SK-N-SH (cell line): ENCODE data around the gene DPP4. TPM values are rescaled to one million over a fixed set of nuclear protein-coding genes. Genes with fewer than 3 reads are reported as not detected.
A peak's percentile ranks its signal among the peaks of the same experiment; 100 is the strongest.
"Not testable (repeated sequence)": the region's sequence is repeated elsewhere in the genome, so short reads cannot be mapped to it uniquely, and the experiment has no call there.

Experiments used
- CTCF ChIA-PET: fragments of 300-600, 350-600 bp; formaldehyde crosslinking; extraction: SDS; loops from one replicate; lab custom pipeline; 2021; lab: Yijun Ruan, JAX
- POLR2A ChIA-PET: fragments of 350-600 bp; sonication (Branson Sonifier 250); formaldehyde crosslinking; extraction: SDS; loops from one replicate; lab custom pipeline; 2020; ENCODE audit warnings: antibody characterized with exemption, inconsistent platforms; lab: Yijun Ruan, JAX
- DNase-seq: peaks from one replicate; pipeline ENCODE4 v3.0.0; 2012
- H2AFZ ChIP-seq: fragments of 200-600 bp; sonication (generic); 2 replicates; pipeline ENCODE4 v1.8.1; 2016; ENCODE audit warnings: antibody characterized with exemption, mild to moderate bottlenecking, low read depth
- H3F3A ChIP-seq: fragments of 200-600 bp; sonication (generic); replicated peaks from 2 replicates; pipeline ENCODE3; 2016; ENCODE audit warnings: antibody characterized with exemption, mild to moderate bottlenecking; ENCODE audit not compliant: insufficient read depth
- H3K27ac ChIP-seq, 2 experiments: fragments of 200-500 bp in 1 of 2; fragments of 200-600 bp in 1 of 2; sonication (Bioruptor generic) in 1 of 2; sonication (generic), shearing (Covaris generic) in 1 of 2; 2 replicates each; pipeline versions ENCODE4 v1.5.1 to v1.6.1; 2014 to 2016; ENCODE audit warnings: low read depth in 2 of 2, inconsistent platforms in 1 of 2, low read length in 1 of 2, mild to moderate bottlenecking in 1 of 2, mixed read lengths in 1 of 2
- H3K27me3 ChIP-seq: fragments of 200-600 bp; sonication (generic), shearing (Covaris generic); 2 replicates; pipeline ENCODE4 v1.6.1; 2016; ENCODE audit warnings: mixed run types; ENCODE audit not compliant: insufficient read depth
- H3K36me3 ChIP-seq, 2 experiments: fragments of 200-500 bp in 1 of 2; fragments of 200-600 bp in 1 of 2; sonication (Bioruptor generic) in 1 of 2; sonication (generic) in 1 of 2; replicated peaks in 1 of 2; 2 replicates each; pipeline versions ENCODE3 to v1.5.1; 2014 to 2016; ENCODE audit warnings: low read length in 1 of 2, mild to moderate bottlenecking in 1 of 2; ENCODE audit not compliant: insufficient read depth in 2 of 2, control insufficient read depth in 1 of 2
- H3K4me1 ChIP-seq, 2 experiments: fragments of 200-500 bp in 1 of 2; fragments of 200-600 bp in 1 of 2; sonication (Bioruptor generic) in 1 of 2; sonication (generic), shearing (Covaris generic) in 1 of 2; 2 replicates each; pipeline versions ENCODE4 v1.5.1 to v1.6.1; 2014 to 2016; ENCODE audit warnings: low read depth in 1 of 2, low read length in 1 of 2, mixed run types in 1 of 2; ENCODE audit not compliant: insufficient read depth in 2 of 2, control insufficient read depth in 1 of 2
- H3K4me2 ChIP-seq: fragments of 200-600 bp; sonication (generic), shearing (Covaris generic); 2 replicates; pipeline ENCODE4 v1.6.1; 2017; ENCODE audit warnings: mixed run types
- H3K4me3 ChIP-seq, 2 experiments: fragments of 200-500 bp in 1 of 2; fragments of 200-600 bp in 1 of 2; sonication (Bioruptor generic) in 1 of 2; sonication (generic), shearing (Covaris generic) in 1 of 2; 2 replicates each; pipeline versions ENCODE4 v1.5.1 to v1.8.1; 2014 to 2016; ENCODE audit warnings: low read depth in 2 of 2, inconsistent platforms in 1 of 2, low read length in 1 of 2, mild to moderate bottlenecking in 1 of 2, mixed read lengths in 1 of 2, moderate library complexity in 1 of 2
- H3K79me2 ChIP-seq: fragments of 200-600 bp; sonication (generic); 2 replicates; pipeline ENCODE4 v1.8.1; 2017; ENCODE audit warnings: mild to moderate bottlenecking; ENCODE audit not compliant: insufficient read depth
- H3K9ac ChIP-seq: fragments of 200-600 bp; sonication (generic); 2 replicates; pipeline ENCODE4 v1.6.1; 2017; ENCODE audit warnings: mixed run types
- H3K9me2 ChIP-seq: fragments of 200-600 bp; sonication (generic); 2 replicates; pipeline ENCODE4 v1.6.1; 2017; ENCODE audit warnings: mixed run types
- H3K9me3 ChIP-seq: fragments of 200-600 bp; sonication (generic); 2 replicates; pipeline ENCODE4 v1.6.1; 2017; ENCODE audit warnings: mixed run types, mild to moderate bottlenecking, moderate library complexity
- H4K20me1 ChIP-seq: fragments of 200-600 bp; sonication (generic); 2 replicates; pipeline ENCODE4 v1.6.1; 2017; ENCODE audit warnings: mild to moderate bottlenecking, mixed run types; ENCODE audit not compliant: insufficient read depth
- CHD2 ChIP-seq: fragments of 150-350 bp; IDR thresholded peaks from 2 replicates; pipeline ENCODE4 v1.6.1; 2018; ENCODE audit warnings: low read length; ENCODE audit not compliant: partially characterized antibody
- FOSL2 ChIP-seq: IDR thresholded peaks from 2 replicates; pipeline ENCODE4 v1.4.0; 2012; ENCODE audit warnings: low read depth, mild to moderate bottlenecking, moderate library complexity, borderline replicate concordance
- JUND ChIP-seq: IDR thresholded peaks from 2 replicates; pipeline ENCODE4 v1.4.0; 2012
- NFIC ChIP-seq: IDR thresholded peaks from 2 replicates; pipeline ENCODE4 v1.4.0; 2012; ENCODE audit warnings: borderline replicate concordance
- RCOR1 ChIP-seq: fragments of 150-350 bp; IDR thresholded peaks from 2 replicates; pipeline ENCODE4 v1.6.1; 2017; ENCODE audit warnings: antibody characterized with exemption, low read length
- RFX5 ChIP-seq: IDR thresholded peaks from 2 replicates; pipeline ENCODE4 v1.6.1; 2012; ENCODE audit warnings: mild to moderate bottlenecking, improper control_type of control experiment, low read length
- TEAD4 ChIP-seq: IDR thresholded peaks from 2 replicates; pipeline ENCODE4 v1.4.0; 2012; ENCODE audit warnings: mild to moderate bottlenecking, borderline replicate concordance; ENCODE audit not compliant: insufficient read depth
- USF1 ChIP-seq: IDR thresholded peaks from 2 replicates; pipeline ENCODE4 v1.4.0; 2012; ENCODE audit warnings: low read depth, borderline replicate concordance
- YY1 ChIP-seq: IDR thresholded peaks from 2 replicates; pipeline ENCODE4 v1.4.0; 2012; ENCODE audit warnings: low read depth, mild to moderate bottlenecking
- WGBS: methylation state at CpG from one replicate; pipeline ENCODE4 v1.1.6; 2017; ENCODE audit warnings: low lambda C conversion rate; 5-methylcytosine and 5-hydroxymethylcytosine counted together
- polyA plus RNA-seq, 3 experiments: library from polyadenylated mRNA; depleted of rRNA; stranded (reverse); fragments of >200 nt; gene quantifications; 2 replicates each; pipeline ENCODE4 v1.2.3, GENCODE V29; 2012

The DPP4 gene
- polyA plus RNA-seq, 1 of the 3 experiments (the other 2 are of a cell fraction), result 5.0 TPM

DNA sequence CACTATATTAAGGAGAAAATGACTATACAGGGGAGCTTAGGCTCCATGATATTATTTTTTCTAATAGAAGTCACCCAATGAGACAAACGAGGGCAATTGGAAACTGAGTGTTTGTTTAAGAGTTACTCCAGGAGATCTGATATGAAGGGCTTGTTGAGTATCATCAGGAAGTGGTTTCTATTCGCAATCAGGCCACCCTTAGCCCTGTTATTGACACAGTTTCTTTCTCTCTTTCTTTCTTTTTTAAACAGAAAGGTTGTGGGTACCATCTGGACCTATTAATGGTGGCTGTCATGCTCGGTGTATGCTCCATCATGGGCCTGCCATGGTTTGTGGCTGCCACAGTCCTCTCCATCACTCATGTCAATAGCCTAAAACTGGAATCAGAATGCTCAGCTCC is 117.3 kb downstream of the DPP4 start:
- no peaks in the 10 kb centered on the region for H3K36me3 ChIP-seq
- no peaks in the 10 kb centered on the region for H3K4me1 ChIP-seq
- peaks cover 5% of the 10 kb centered on the region; the same call in 1 of the 2 replicates for H3K27me3 ChIP-seq
- no peak overlapping the region for H2AFZ ChIP-seq
- no peaks in the 10 kb centered on the region for H3K79me2 ChIP-seq
- POLR2A ChIA-PET, result no interaction called here
- no peak overlapping the region for H3K4me2 ChIP-seq
- no peak overlapping the region for H3K9ac ChIP-seq
- H3F3A ChIP-seq, result no peaks in the 10 kb centered on the region
- TF ChIP-seq RCOR1, result no peak
- TF ChIP-seq USF1, result no peak
- no peak for TF ChIP-seq NFIC
- TF ChIP-seq YY1, result no peak
- no peaks in the 10 kb centered on the region for H3K9me3 ChIP-seq
- no peak for DNase-seq
- H3K4me3 ChIP-seq, result no peak overlapping the region
- WGBS, result 5% methylated on average over 3 of the region's 3 CpGs
- H3K27ac ChIP-seq, result no peak overlapping the region
- H4K20me1 ChIP-seq, result no peaks in the 10 kb centered on the region
- no peaks in the 10 kb centered on the region; the same call in 1 of the 2 replicates for H3K9me2 ChIP-seq
- CTCF ChIA-PET, result interaction anchor here (1.3 kb wide), 1 partner anchor 370 kb away, joined by 4 read pairs; no protein-coding TSS in a partner anchor

- no peak overlapping the region for H3K4me2 ChIP-seq
- no peaks in the 10 kb centered on the region for H3F3A ChIP-seq
- DNase-seq, result no peak
- no peak overlapping the region for H3K27ac ChIP-seq
- no peak overlapping the region for H3K4me3 ChIP-seq
- no peaks in the 10 kb centered on the region for H3K4me1 ChIP-seq
- H3K9me2 ChIP-seq, result no peaks in the 10 kb centered on the region
- CTCF ChIA-PET, result no interaction called here
- no peaks in the 10 kb centered on the region for H3K9me3 ChIP-seq
- H3K36me3 ChIP-seq, result no peaks in the 10 kb centered on the region
- no peaks in the 10 kb centered on the region for H3K79me2 ChIP-seq
- peaks cover 5% of the 10 kb centered on the region; the same call in 1 of the 2 replicates for H3K27me3 ChIP-seq
- no peak overlapping the region for H3K9ac ChIP-seq
- TF ChIP-seq TEAD4 (no peak), JUND (no peak)
- TF ChIP-seq, all 33 proteins: peak for 0
- POLR2A ChIA-PET, result no interaction called here
- H2AFZ ChIP-seq, result no peak overlapping the region
- no peaks in the 10 kb centered on the region for H4K20me1 ChIP-seq
Measured at GRCh38 chr2:161955211-161955610, 118.8 kb downstream of the DPP4 start.

- Histone ChIP-seq H3K9ac (no peak overlapping the region), H3K79me2 (no peaks in the 10 kb centered on the region), H3K9me3 (no peaks in the 10 kb centered on the region), H3K4me1 (no peaks in the 10 kb centered on the region), H3K9me2 (no peaks in the 10 kb centered on the region), H4K20me1 (no peaks in the 10 kb centered on the region), H3K27me3 (peaks cover 5% of the 10 kb centered on the region; the same call in 1 of the 2 replicates), H3K36me3 (no peaks in the 10 kb centered on the region), H3F3A (no peaks in the 10 kb centered on the region), H2AFZ (no peak overlapping the region), H3K4me2 (no peak overlapping the region), H3K4me3 (no peak overlapping the region), H3K27ac (no peak overlapping the region)
- CTCF ChIA-PET, result interaction anchor here (1.0 kb wide), 1 partner anchor 8 kb away, joined by 7 read pairs; no protein-coding TSS in a partner anchor
- no peak for DNase-seq
- POLR2A ChIA-PET, result no interaction called here
- TF ChIP-seq RFX5, result peak; percentile 94
- TF ChIP-seq JUND, result no peak
- TF ChIP-seq FOSL2, result no peak
- no peak for TF ChIP-seq CHD2
Measured at GRCh38 chr2:161954103-161954502, 119.9 kb downstream of the DPP4 start.

DNA sequence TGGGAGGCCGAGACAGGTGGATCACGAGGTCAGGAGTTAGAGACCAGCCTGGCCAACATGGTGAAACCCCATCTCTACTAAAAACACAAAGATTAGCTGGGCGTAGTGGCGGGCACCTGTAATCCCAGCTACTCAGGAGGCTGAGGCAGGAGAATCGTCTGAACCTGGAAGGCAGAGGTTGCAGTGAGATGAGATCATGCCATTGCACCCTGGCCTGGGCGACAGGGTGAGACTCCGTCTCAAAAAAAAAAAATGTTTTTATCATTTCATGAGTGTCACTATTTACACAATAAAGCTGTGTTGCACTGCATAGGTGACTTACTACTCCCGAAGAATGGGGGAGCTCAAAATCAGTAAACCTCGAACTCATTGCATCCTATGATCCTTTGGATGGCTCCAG is 120.6 kb downstream of the DPP4 start:
- H3F3A ChIP-seq, H3K9me2 ChIP-seq, H3K27me3 ChIP-seq, CTCF ChIA-PET, H3K4me1 ChIP-seq, H2AFZ ChIP-seq, H3K79me2 ChIP-seq, H3K9ac ChIP-seq, DNase-seq, H4K20me1 ChIP-seq, H3K9me3 ChIP-seq, H3K4me2 ChIP-seq, H3K4me3 ChIP-seq, POLR2A ChIA-PET, H3K36me3 ChIP-seq, H3K27ac ChIP-seq: not testable (repeated sequence)
- WGBS, result 31% methylated on average over 9 of the region's 9 CpGs
